GM19372 (cell line): ENCODE data around the gene TMCO4.

ENCODE experiments used
- ATAC-seq: cut with Tn5 transposase; IDR thresholded peaks from one replicate; pipeline ENCODE4 v1.9.1; 2021; ENCODE audit warnings: mild to moderate bottlenecking, low read depth, moderate library complexity; ENCODE audit not compliant: unreplicated experiment

Gene TMCO4

GRCh38 chr1:19725606-19726005 is 74.1 kb downstream of the TMCO4 start:
- no peak for ATAC-seq

- ATAC-seq = no peak
Observed at GRCh38 chr1:19723874-19724273, 75.8 kb downstream of the TMCO4 start.

GRCh38 chr1:19720973-19721372 is 78.7 kb downstream of the TMCO4 start:
- ATAC-seq = no peak

GRCh38 chr1:19720174-19720573 is 79.5 kb downstream of the TMCO4 start:
- ATAC-seq = no peak

- no peak for ATAC-seq
Observed at GRCh38 chr1:19717467-19717866, 82.2 kb downstream of the TMCO4 start.

- ATAC-seq = peak; percentile 70
Observed at GRCh38 chr1:19715334-19716203, 84.1 kb downstream of the TMCO4 start.

GRCh38 chr1:19712928-19713327 is 86.8 kb downstream of the TMCO4 start:
- ATAC-seq = no peak

- no peak for ATAC-seq
Observed at GRCh38 chr1:19710825-19711611, 88.7 kb downstream of the TMCO4 start.

GRCh38 chr1:19709260-19709793 is 90.4 kb downstream of the TMCO4 start:
- ATAC-seq = no peak

GRCh38 chr1:19708567-19709110 is 91.1 kb downstream of the TMCO4 start:
- no peak for ATAC-seq

- no peak for ATAC-seq
Observed at GRCh38 chr1:19706136-19706535, 93.6 kb downstream of the TMCO4 start.

GRCh38 chr1:19705464-19705863 is 94.3 kb downstream of the TMCO4 start:
- no peak for ATAC-seq

- no peak for ATAC-seq
Observed at GRCh38 chr1:19704247-19705113, 95.2 kb downstream of the TMCO4 start.

GRCh38 chr1:19703280-19703679 is 96.4 kb downstream of the TMCO4 start:
- no peak for ATAC-seq

GRCh38 chr1:19700079-19700777 is 99.5 kb downstream of the TMCO4 start:
- ATAC-seq = no peak

- no peak for ATAC-seq
Observed at GRCh38 chr1:19698181-19698580, 101.5 kb downstream of the TMCO4 start.

- ATAC-seq = no peak
Observed at GRCh38 chr1:19696820-19697219, 102.9 kb downstream of the TMCO4 start.

GRCh38 chr1:19695772-19696171 is 103.9 kb downstream of the TMCO4 start:
- ATAC-seq = no peak

- no peak for ATAC-seq
Observed at GRCh38 chr1:19694298-19694697, 105.4 kb downstream of the TMCO4 start.

- ATAC-seq = no peak
Observed at GRCh38 chr1:19690342-19690741, 109.4 kb downstream of the TMCO4 start.
